A549 (cell line): Measurements from ENCODE around the gene ESR1. TPM values are rescaled to one million over a fixed set of nuclear protein-coding genes. Genes with fewer than 3 reads are reported as not detected.

Source experiments
- ATAC-seq, 2 experiments: fragments of 200-7000 bp in 1 of 2; fragments of >200 bp in 1 of 2; cut with Nextera tagmentation in 1 of 2; cut with Tn5 transposase in 1 of 2; 3 replicates each; pipeline versions ENCODE4 v1.8.0 to v1.9.1; 2018 to 2020; ENCODE audit warnings: mild to moderate bottlenecking in 1 of 2, moderate library complexity in 1 of 2
- CTCF ChIA-PET: fragments of 300-600 bp; sonication (Branson Sonifier 250); formaldehyde crosslinking; extraction: SDS; loops from one replicate; lab custom pipeline; 2021; ENCODE audit warnings: antibody characterized with exemption, inconsistent platforms; lab: Yijun Ruan, JAX
- POLR2A ChIA-PET: fragments of 350-600 bp; formaldehyde crosslinking; extraction: SDS; loops from one replicate; lab custom pipeline; 2021; ENCODE audit warnings: antibody characterized with exemption, inconsistent platforms; lab: Yijun Ruan, JAX
- DNase-seq, 2 experiments: peaks; one replicate each; pipeline versions ENCODE4 v3.0.0 to v3.0.0-alpha.2; 2011 to 2016; ENCODE audit warnings: low read depth in 1 of 2, low spot score in 1 of 2
- FAIRE-seq: peaks from 2 replicates; lab custom pipeline; 2011; peaks lifted over from hg19 to GRCh38; lab: Jason Lieb, UNC
- H3K27ac ChIP-seq, 2 experiments: fragments of >200 bp; sonication (Bioruptor Twin); formaldehyde crosslinking; 3 replicates each; pipeline ENCODE4 v1.5.1; 2016 to 2017
- H3K4me1 ChIP-seq: fragments of >200 bp; sonication (Bioruptor Twin); formaldehyde crosslinking; 3 replicates; pipeline ENCODE4 v1.6.1; 2016
- H3K4me2 ChIP-seq: fragments of >200 bp; sonication (Bioruptor Twin); formaldehyde crosslinking; 3 replicates; pipeline ENCODE4 v1.6.1; 2016
- H3K4me3 ChIP-seq: fragments of >200 bp; sonication (Bioruptor Twin); formaldehyde crosslinking; 3 replicates; pipeline ENCODE4 v1.5.1; 2016
- H3K9me3 ChIP-seq: fragments of >200 bp; sonication (Bioruptor Twin); formaldehyde crosslinking; 3 replicates; pipeline ENCODE4 v1.6.1; 2016
- ATOH8 ChIP-seq: fragments of 250-450 bp; sonication (Bioruptor Pico); IDR thresholded peaks from 2 replicates; pipeline ENCODE4 v1.5.0; 2020; ENCODE audit warnings: low read depth, mild to moderate bottlenecking, moderate library complexity
- BCL3 ChIP-seq: fragments of >200 bp; sonication (Bioruptor Twin); formaldehyde crosslinking; IDR thresholded peaks from 3 replicates; pipeline ENCODE4 v1.6.1; 2016
- CBX2 ChIP-seq: fragments of 200-600 bp; sonication (generic); IDR thresholded peaks from 2 replicates; pipeline ENCODE4 v1.6.1; 2016; ENCODE audit warnings: low read depth, mild to moderate bottlenecking, borderline replicate concordance
- CEBPB ChIP-seq, 2 experiments: fragments of >200 bp in 1 of 2; sonication (Bioruptor Twin) in 1 of 2; formaldehyde crosslinking in 1 of 2; IDR thresholded peaks; 2 replicates each; pipeline ENCODE4 v1.6.1; 2012 to 2016
- E2F6 ChIP-seq: IDR thresholded peaks from 2 replicates; pipeline ENCODE4 v1.6.1; 2012; ENCODE audit warnings: low read depth, borderline replicate concordance
- EHF ChIP-seq: fragments of 250-450 bp; sonication (Bioruptor Pico); IDR thresholded peaks from 2 replicates; pipeline ENCODE4 v1.5.0; 2020; ENCODE audit warnings: mild to moderate bottlenecking
- FOSL2 ChIP-seq, 2 experiments: fragments of 450-650 bp in 1 of 2; fragments of >200 bp in 1 of 2; sonication (Bioruptor Twin) in 1 of 2; formaldehyde crosslinking; IDR thresholded peaks; 2 replicates each; pipeline versions ENCODE4 v1.5.0 to v1.6.1; 2016 to 2020; ENCODE audit warnings: mild to moderate bottlenecking in 1 of 2, moderate library complexity in 1 of 2
- GATA3 ChIP-seq: IDR thresholded peaks from 2 replicates; pipeline ENCODE4 v1.6.1; 2012; ENCODE audit warnings: borderline replicate concordance
- HDAC2 ChIP-seq: fragments of 200-600 bp; sonication (generic); IDR thresholded peaks from 2 replicates; pipeline ENCODE4 v1.6.1; 2016
- HES2 ChIP-seq: fragments of >200 bp; sonication (Bioruptor Twin); formaldehyde crosslinking; IDR thresholded peaks from 2 replicates; pipeline ENCODE4 v1.6.1; 2016
- HOXA7 ChIP-seq: fragments of 250-450 bp; sonication (Bioruptor Pico); IDR thresholded peaks from 2 replicates; pipeline ENCODE4 v1.5.0; 2020; ENCODE audit warnings: mild to moderate bottlenecking, moderate library complexity
- JUN ChIP-seq, 2 experiments: fragments of >200 bp; sonication (Bioruptor Twin); formaldehyde crosslinking; IDR thresholded peaks; 2 replicates in 1 of 2; 3 replicates in 1 of 2; pipeline ENCODE4 v1.6.1; 2016 to 2017
- KDM1A ChIP-seq: fragments of 200-600 bp; sonication (generic); IDR thresholded peaks from 2 replicates; pipeline ENCODE4 v1.6.1; 2016; ENCODE audit warnings: low read depth, mild to moderate bottlenecking
- MAFK ChIP-seq: fragments of 450-650 bp; IDR thresholded peaks from 2 replicates; pipeline ENCODE4 v1.6.1; 2014; ENCODE audit not compliant: partially characterized antibody
- MAX ChIP-seq: IDR thresholded peaks from 2 replicates; pipeline ENCODE4 v1.6.1; 2012
- MAZ ChIP-seq: fragments of 150-350 bp; IDR thresholded peaks from 2 replicates; pipeline ENCODE4 v1.6.1; 2014; ENCODE audit warnings: antibody characterized with exemption, low read depth, low read length, borderline replicate concordance
- NPAS2 ChIP-seq: fragments of 250-450 bp; sonication (Bioruptor Pico); IDR thresholded peaks from 2 replicates; pipeline ENCODE4 v1.8.0; 2022; ENCODE audit warnings: mild to moderate bottlenecking, moderate library complexity, borderline replicate concordance
- PHF8 ChIP-seq: fragments of 200-600 bp; sonication (generic); IDR thresholded peaks from 2 replicates; pipeline ENCODE4 v1.6.1; 2016; ENCODE audit warnings: low read depth, mild to moderate bottlenecking, antibody characterized with exemption, moderate library complexity, borderline replicate concordance
- POLR2AphosphoS2 ChIP-seq: conservative IDR thresholded peaks from 2 replicates; pipeline ENCODE4 v1.6.1; 2012; ENCODE audit warnings: low read length, improper control_type of control experiment, inconsistent platforms
- RAD21 ChIP-seq, 2 experiments: fragments of >200 bp in 1 of 2; sonication (Bioruptor Twin) in 1 of 2; formaldehyde crosslinking in 1 of 2; IDR thresholded peaks in 1 of 2; conservative IDR thresholded peaks in 1 of 2; 2 replicates in 1 of 2; 3 replicates in 1 of 2; pipeline ENCODE4 v1.6.1; 2012 to 2018; ENCODE audit warnings: inconsistent platforms in 1 of 2
- RCOR1 ChIP-seq: fragments of 150-350 bp; IDR thresholded peaks from 2 replicates; pipeline ENCODE4 v1.6.1; 2014; ENCODE audit warnings: antibody characterized with exemption, low read length, low read depth
- REST ChIP-seq: fragments of 200-600 bp; sonication (generic); IDR thresholded peaks from 2 replicates; pipeline ENCODE4 v1.6.1; 2016; ENCODE audit warnings: antibody characterized with exemption, mild to moderate bottlenecking, moderate library complexity
- SMC3 ChIP-seq: fragments of >200 bp; sonication (Bioruptor Twin); formaldehyde crosslinking; IDR thresholded peaks from 3 replicates; pipeline ENCODE4 v1.6.1; 2018; ENCODE audit warnings: inconsistent platforms
- TP53 ChIP-seq: fragments of 250-450 bp; sonication (Bioruptor Pico); IDR thresholded peaks from 2 replicates; pipeline ENCODE4 v1.5.0; 2021; ENCODE audit warnings: mild to moderate bottlenecking, moderate library complexity
- ZC3H11A ChIP-seq: fragments of 450-650 bp; IDR thresholded peaks from 2 replicates; pipeline ENCODE4 v1.6.1; 2014; ENCODE audit warnings: antibody characterized with exemption, mild to moderate bottlenecking
- WGBS: methylation state at CpG from one replicate; pipeline ENCODE4 v1.1.6; 2017; ENCODE audit errors: missing lambda C conversion rate; 5-methylcytosine and 5-hydroxymethylcytosine counted together
- polyA plus RNA-seq, 4 experiments: library from polyadenylated mRNA; depleted of rRNA in 3 of 4; stranded (reverse); fragments of >200 nt; fragmentation: RNase III in 1 of 4; extraction: RNeasy Plus Mini Kit Qiagen cat#74134 plus additional on column Dnase treatment in 1 of 4; gene quantifications; 2 replicates in 3 of 4; 3 replicates in 1 of 4; pipeline ENCODE4 v1.2.3, GENCODE V29; 2011 to 2017

Gene ESR1
- polyA plus RNA-seq, 2 of the 4 experiments (the other 2 are of a cell fraction): not detected

- CTCF ChIA-PET: interaction anchor here (1.0 to 1.2 kb wide), 2 partner anchors 9 to 363 kb away, joined by 3 to 4 read pairs; no protein-coding TSS in a partner anchor
- H3K4me3 ChIP-seq: no peak overlapping the region
- TF ChIP-seq NPAS2 (CRISPR knock-in tag) (no peak), RCOR1 (no peak), SMC3 (no peak), E2F6 (no peak), TP53 (no peak), ZC3H11A (no peak), HOXA7 (no peak), GATA3 (no peak), CEBPB (IDR thresholded peaks at IDR 0.05) (no peak), ATOH8 (CRISPR knock-in tag) (no peak), MAZ (no peak), HDAC2 (no peak), CBX2 (no peak), PHF8 (no peak), MAFK (no peak), EHF (no peak)
- TF ChIP-seq, all 56 proteins: peak for 0
- Histone ChIP-seq H3K9me3 (no peaks in the 10 kb centered on the region), H3K4me2 (no peak overlapping the region), H3K4me1 (no peaks in the 10 kb centered on the region), H3K27ac (no peak overlapping the region)
- POLR2A ChIA-PET: no interaction called here
- FAIRE-seq (no peak), DNase-seq (no peak), ATAC-seq (no peak)
- 19% methylated on average over 4 of the region's 4 CpGs for WGBS
Measured at GRCh38 chr6:151761851-151762250, 45.6 kb upstream of the ESR1 start.

GRCh38 chr6:151762817-151763216 is 44.7 kb upstream of the ESR1 start:
- no peak for FAIRE-seq

More at GRCh38 chr6:151762817-151763216, 44.7 kb upstream of the ESR1 start:
- POLR2A ChIA-PET: no interaction called here
- CTCF ChIA-PET: interaction anchor here (1.0 to 1.2 kb wide), 2 partner anchors 10 to 362 kb away, joined by 3 to 4 read pairs; no protein-coding TSS in a partner anchor
- TF ChIP-seq JUN (IDR thresholded peaks at IDR 0.05) (no peak), ZC3H11A (no peak), E2F6 (no peak), MAX (no peak), NPAS2 (CRISPR knock-in tag) (no peak), POLR2AphosphoS2 (no peak), BCL3 (no peak), KDM1A (no peak), FOSL2 (IDR thresholded peaks at IDR 0.05) (no peak), FOSL2 (CRISPR knock-in tag; IDR thresholded peaks at IDR 0.05) (no peak), RAD21 (conservative IDR thresholded peaks at IDR 0.05 in 1 of 2, IDR thresholded peaks at IDR 0.05 in 1 of 2) (no peak), REST (no peak), HES2 (no peak)
- TF ChIP-seq, all 56 proteins: peak for 0
- 89% methylated on average over 4 of the region's 4 CpGs for WGBS
- ATAC-seq (no peak), DNase-seq (no peak)
- Histone ChIP-seq H3K4me1 (no peaks in the 10 kb centered on the region), H3K9me3 (no peaks in the 10 kb centered on the region), H3K27ac (no peak overlapping the region), H3K4me3 (no peak overlapping the region), H3K4me2 (no peak overlapping the region)
